H1 (cell line): ENCODE results near the gene SLIT3. TPM values are rescaled to one million over a fixed set of nuclear protein-coding genes. Genes with fewer than 3 reads are reported as not detected.

ENCODE experiments used
- BACH1 ChIP-seq: IDR thresholded peaks from 2 replicates; pipeline ENCODE4 v1.6.1; 2012; ENCODE audit warnings: low read length, improper control_type of control experiment
- GABPA ChIP-seq: IDR thresholded peaks from 2 replicates; pipeline ENCODE4 v1.6.1; 2011; ENCODE audit warnings: mild to moderate bottlenecking, low read length, moderate library complexity, borderline replicate concordance; ENCODE audit not compliant: insufficient read depth
- RBBP5 ChIP-seq: IDR thresholded peaks from 2 replicates; pipeline ENCODE4 v1.7.1; 2012; ENCODE audit warnings: low read depth, mild to moderate bottlenecking, inconsistent platforms, low read length, moderate library complexity, borderline replicate concordance
- TBP ChIP-seq: IDR thresholded peaks from 2 replicates; pipeline ENCODE4 v1.6.1; 2011; ENCODE audit warnings: low read depth, low read length, improper control_type of control experiment
- polyA plus RNA-seq, 7 experiments: library from polyadenylated mRNA; depleted of rRNA in 3 of 7; stranded (reverse) in 5 of 7; unstranded in 2 of 7; fragments of >200 nt in 5 of 7; fragments of 200-250 nt in 2 of 7; gene quantifications; 1 replicate in 5 of 7; 2 replicates in 1 of 7; 4 replicates in 1 of 7; pipeline versions ENCODE4 v1.2.1 to v1.2.3, GENCODE V29; 2011 to 2013; ENCODE audit warnings: missing spikeins in 2 of 7, mixed read lengths in 2 of 7
- total RNA-seq: library from RNA; stranded (reverse); fragmentation: NEBNext Ultra II Directional; extraction: Animal tissue kit (Norgen Biotek cat#: 25700); gene quantifications from 2 replicates; pipeline ENCODE4 v1.2.1, GENCODE V29; 2021

SLIT3 gene
- total and polyA plus RNA-seq, 2 of the 8 experiments (the other 6 are each of a cell fraction or from before 2014, with no cell fraction given), result 1.1 to 1.2 TPM

GRCh38 chr5:168796000-168796399, 504.9 kb downstream of the SLIT3 start (continued):
- no peak for TF ChIP-seq BACH1
- TF ChIP-seq RBBP5, result no peak
- TF ChIP-seq TBP, result no peak
- no peak for TF ChIP-seq GABPA
